Tibial nerve (tissue), 4 donors: Measurements from ENCODE around the gene UTP14A. TPM values are rescaled to one million over a fixed set of nuclear protein-coding genes. Genes with fewer than 3 reads are reported as not detected.
A peak's percentile ranks its signal among the peaks of the same experiment; 100 is the strongest.

Experiments used
- DNase-seq, 2 donors: peaks; one replicate each; pipeline ENCODE4 v3.0.0-alpha.2; 2019; ENCODE audit warnings: low spot score in 2 of 2
- H3K27ac ChIP-seq, 4 donors: fragments of 200-600 bp; sonication (generic) in 3 of 4; one replicate each; pipeline ENCODE4 v1.5.1; 2017 to 2019; ENCODE audit warnings: mild to moderate bottlenecking in 1 of 4
- H3K27me3 ChIP-seq, 2 donors: fragments of 200-600 bp; sonication (generic) in 1 of 2; one replicate each; pipeline versions ENCODE4 v1.5.1 to v1.6.0; 2017 to 2019
- H3K36me3 ChIP-seq, 3 donors: fragments of 200-600 bp; sonication (generic); one replicate each; pipeline ENCODE4 v1.5.1; 2018 to 2019
- H3K4me1 ChIP-seq, 4 donors: fragments of 200-600 bp; sonication (generic) in 3 of 4; one replicate each; pipeline ENCODE4 v1.5.1; 2017 to 2019
- H3K4me3 ChIP-seq, 4 donors: fragments of 200-600 bp; sonication (generic) in 3 of 4; one replicate each; pipeline ENCODE4 v1.5.1; 2017 to 2019; ENCODE audit warnings: mild to moderate bottlenecking in 1 of 4, moderate library complexity in 1 of 4
- H3K9me3 ChIP-seq, 4 donors: fragments of 200-600 bp; sonication (generic) in 3 of 4; one replicate each; pipeline ENCODE4 v1.5.1; 2017 to 2019
- CTCF ChIP-seq, 5 experiments: fragments of 200-600 bp in 3 of 5; fragments of 450-650 bp in 2 of 5; sonication (generic) in 3 of 5; IDR thresholded peaks; one replicate each; pipeline ENCODE4 v1.5.1; 2016 to 2019; ENCODE audit warnings: antibody characterized with exemption in 5 of 5, mild to moderate bottlenecking in 3 of 5, moderate library complexity in 2 of 5
- EP300 ChIP-seq, 2 donors: sonication (generic); formaldehyde crosslinking; IDR thresholded peaks; one replicate each; pipeline ENCODE4 v1.6.1; 2017; ENCODE audit warnings: antibody characterized with exemption in 2 of 2, mild to moderate bottlenecking in 1 of 2
- POLR2A ChIP-seq, 2 donors: fragments of 450-650 bp; IDR thresholded peaks; one replicate each; pipeline ENCODE4 v1.6.1; 2017; ENCODE audit warnings: antibody characterized with exemption in 2 of 2, mild to moderate bottlenecking in 2 of 2, moderate library complexity in 2 of 2
- WGBS, 2 donors: methylation state at CpG; one replicate each; pipeline ENCODE4 v1.1.5; 2018; 5-methylcytosine and 5-hydroxymethylcytosine counted together
- total RNA-seq, 4 donors: library from RNA; depleted of rRNA; stranded (reverse); fragments of >200 nt; gene quantifications; one replicate each; pipeline ENCODE4 v1.1.0, GENCODE V29; 2016

Gene UTP14A
- total RNA-seq, 4 donors from 2014 or later, result 14.9 to 27.6 (median 17.7) TPM

GRCh38 chrX:129953334-129953648 lies 47.3 kb downstream of the UTP14A start:
- Histone ChIP-seq H3K27me3 (peaks cover 0 to 3% of the 10 kb centered on the region in 2 donors), H3K4me3 (peak overlapping the region in 3 of 4 donors; percentile 30 to 52 (median 42)), H3K27ac (no peak overlapping the region), H3K36me3 (no peaks in the 10 kb centered on the region), H3K9me3 (no peaks in the 10 kb centered on the region), H3K4me1 (peaks cover 0 to 15% (median 0%) of the 10 kb centered on the region in 4 donors)
- TF ChIP-seq EP300 (IDR thresholded peaks at IDR 0.05), result no peak
- no peak for TF ChIP-seq POLR2A (IDR thresholded peaks at IDR 0.05)
- TF ChIP-seq CTCF (IDR thresholded peaks at IDR 0.05), result no peak
- no peak for DNase-seq
- 5 to 50% methylated on average over 13 to 17 of the region's 18 CpGs for WGBS, 2 donors

- Histone ChIP-seq H3K27me3 (peaks cover 0 to 3% of the 10 kb centered on the region in 2 donors), H3K9me3 (no peaks in the 10 kb centered on the region), H3K4me1 (peaks cover 0 to 15% (median 0%) of the 10 kb centered on the region in 4 donors), H3K27ac (no peak overlapping the region), H3K4me3 (no peak overlapping the region), H3K36me3 (no peaks in the 10 kb centered on the region)
- 67 to 96% methylated on average over 3 to 4 of the region's 4 CpGs for WGBS, 2 donors
- no peak for DNase-seq
- TF ChIP-seq EP300 (IDR thresholded peaks at IDR 0.05) (no peak), POLR2A (IDR thresholded peaks at IDR 0.05) (no peak), CTCF (IDR thresholded peaks at IDR 0.05) (no peak)
Observed at GRCh38 chrX:129953881-129954280, 47.9 kb downstream of the UTP14A start.

GRCh38 chrX:129954804-129955203 lies 48.8 kb downstream of the UTP14A start:
- H3K36me3 ChIP-seq, result no peaks in the 10 kb centered on the region
- H3K9me3 ChIP-seq, result no peaks in the 10 kb centered on the region
- H3K27ac ChIP-seq, result no peak overlapping the region
- DNase-seq, result no peak
- no peak for TF ChIP-seq CTCF (IDR thresholded peaks at IDR 0.05)
- peaks cover 0 to 15% (median 0%) of the 10 kb centered on the region in 4 donors for H3K4me1 ChIP-seq
- H3K4me3 ChIP-seq, result no peak overlapping the region
- 25 to 50% methylated on average over 1 to 3 of the region's 3 CpGs for WGBS, 2 donors
- H3K27me3 ChIP-seq, result peaks cover 0 to 3% of the 10 kb centered on the region in 2 donors

GRCh38 chrX:129955682-129956081 lies 49.7 kb downstream of the UTP14A start:
- no peaks in the 10 kb centered on the region for H3K36me3 ChIP-seq

GRCh38 chrX:129956145-129956544 lies 50.2 kb downstream of the UTP14A start:
- TF ChIP-seq CTCF (IDR thresholded peaks at IDR 0.05), result no peak
- no peak for TF ChIP-seq POLR2A (IDR thresholded peaks at IDR 0.05)
- no peak for TF ChIP-seq EP300 (IDR thresholded peaks at IDR 0.05)
- 83 to 84% methylated on average over 10 of the region's 10 CpGs for WGBS, 2 donors
- DNase-seq, result no peak
- peaks cover 0 to 15% (median 0%) of the 10 kb centered on the region in 4 donors for H3K4me1 ChIP-seq
- H3K9me3 ChIP-seq, result no peaks in the 10 kb centered on the region
- no peaks in the 10 kb centered on the region for H3K36me3 ChIP-seq
- no peak overlapping the region for H3K27ac ChIP-seq
- no peak overlapping the region for H3K4me3 ChIP-seq
- H3K27me3 ChIP-seq, result peaks cover 0 to 3% of the 10 kb centered on the region in 2 donors

More at GRCh38 chrX:129955682-129956081, 49.7 kb downstream of the UTP14A start:
- H3K27me3 ChIP-seq, result peaks cover 0 to 3% of the 10 kb centered on the region in 2 donors
- DNase-seq, result no peak
- H3K4me3 ChIP-seq, result no peak overlapping the region
- TF ChIP-seq EP300 (IDR thresholded peaks at IDR 0.05) (no peak), CTCF (IDR thresholded peaks at IDR 0.05) (no peak), POLR2A (IDR thresholded peaks at IDR 0.05) (no peak)
- WGBS, 2 donors, result 90 to 93% methylated on average over 3 of the region's 3 CpGs
- H3K27ac ChIP-seq, result no peak overlapping the region
- no peaks in the 10 kb centered on the region for H3K9me3 ChIP-seq
- H3K4me1 ChIP-seq, result peaks cover 0 to 15% (median 0%) of the 10 kb centered on the region in 4 donors
